ENCODE data around the gene RASD1. TPM values are rescaled to one million over a fixed set of nuclear protein-coding genes. Genes with fewer than 3 reads are reported as not detected.

RASD1 gene
- total and polyA plus RNA-seq, 2 experiments from 2014 or later = 3.6 to 3.7 TPM

- no peak for TF ChIP-seq CTCF (conservative IDR thresholded peaks at IDR 0.05; ENCODE audit: low read depth in 2 of 2)
These were observed 24.5 kb upstream of the RASD1 start (continued) for GRCh38 chr17:17520599-17521232.

GRCh38 chr17:17519886-17520285 lies 23.7 kb upstream of the RASD1 start:
- no peak overlapping the region for H3K4me3 Mint-ChIP-seq
- ATAC-seq (no peak), DNase-seq (ENCODE audit: low spot score) (no peak)
- peaks cover 16% of the 10 kb centered on the region for H3K4me1 ChIP-seq (ENCODE audit: insufficient read depth)
- H3K36me3 Mint-ChIP-seq (ENCODE audit: low read depth) = no peaks in the 10 kb centered on the region; the same call in 2 of the 3 replicates
- H3K36me3 ChIP-seq (ENCODE audit: insufficient read depth) = no peaks in the 10 kb centered on the region
- H3K27ac ChIP-seq (ENCODE audit: low read depth) = no peak overlapping the region
- H3K27me3 ChIP-seq (ENCODE audit: insufficient read depth) = no peaks in the 10 kb centered on the region
- H3F3A ChIP-seq (replicated peaks; ENCODE audit: low read depth) = 0 out of 2 replicates have a peak, but pooled peaks cover 3% of the 10 kb centered on the region
- peaks cover 12% of the 10 kb centered on the region for H3K27me3 Mint-ChIP-seq (ENCODE audit: insufficient read depth, low read depth, poor library complexity)
- peaks cover 39% of the 10 kb centered on the region for H3K4me1 Mint-ChIP-seq
- H2AFZ ChIP-seq = no peak overlapping the region
- H3K9me2 ChIP-seq (ENCODE audit: insufficient read depth) = no peaks in the 10 kb centered on the region
- H3K4me3 ChIP-seq = no peak overlapping the region
- H3K9me3 Mint-ChIP-seq = peaks cover under 1% of the 10 kb centered on the region; the same call in 2 of the 3 replicates
- no peaks in the 10 kb centered on the region for H3K79me2 ChIP-seq (replicated peaks; ENCODE audit: insufficient read depth)
- H3K4me2 ChIP-seq = no peak overlapping the region
- H4K20me1 ChIP-seq (replicated peaks; ENCODE audit: insufficient read depth) = no peaks in the 10 kb centered on the region
- H3K27ac Mint-ChIP-seq = no peak overlapping the region
- no peak for TF ChIP-seq EZH2 (IDR thresholded peaks at IDR 0.05; ENCODE audit: low read depth, unreplicated experiment)
- TF ChIP-seq, protein P1, sequence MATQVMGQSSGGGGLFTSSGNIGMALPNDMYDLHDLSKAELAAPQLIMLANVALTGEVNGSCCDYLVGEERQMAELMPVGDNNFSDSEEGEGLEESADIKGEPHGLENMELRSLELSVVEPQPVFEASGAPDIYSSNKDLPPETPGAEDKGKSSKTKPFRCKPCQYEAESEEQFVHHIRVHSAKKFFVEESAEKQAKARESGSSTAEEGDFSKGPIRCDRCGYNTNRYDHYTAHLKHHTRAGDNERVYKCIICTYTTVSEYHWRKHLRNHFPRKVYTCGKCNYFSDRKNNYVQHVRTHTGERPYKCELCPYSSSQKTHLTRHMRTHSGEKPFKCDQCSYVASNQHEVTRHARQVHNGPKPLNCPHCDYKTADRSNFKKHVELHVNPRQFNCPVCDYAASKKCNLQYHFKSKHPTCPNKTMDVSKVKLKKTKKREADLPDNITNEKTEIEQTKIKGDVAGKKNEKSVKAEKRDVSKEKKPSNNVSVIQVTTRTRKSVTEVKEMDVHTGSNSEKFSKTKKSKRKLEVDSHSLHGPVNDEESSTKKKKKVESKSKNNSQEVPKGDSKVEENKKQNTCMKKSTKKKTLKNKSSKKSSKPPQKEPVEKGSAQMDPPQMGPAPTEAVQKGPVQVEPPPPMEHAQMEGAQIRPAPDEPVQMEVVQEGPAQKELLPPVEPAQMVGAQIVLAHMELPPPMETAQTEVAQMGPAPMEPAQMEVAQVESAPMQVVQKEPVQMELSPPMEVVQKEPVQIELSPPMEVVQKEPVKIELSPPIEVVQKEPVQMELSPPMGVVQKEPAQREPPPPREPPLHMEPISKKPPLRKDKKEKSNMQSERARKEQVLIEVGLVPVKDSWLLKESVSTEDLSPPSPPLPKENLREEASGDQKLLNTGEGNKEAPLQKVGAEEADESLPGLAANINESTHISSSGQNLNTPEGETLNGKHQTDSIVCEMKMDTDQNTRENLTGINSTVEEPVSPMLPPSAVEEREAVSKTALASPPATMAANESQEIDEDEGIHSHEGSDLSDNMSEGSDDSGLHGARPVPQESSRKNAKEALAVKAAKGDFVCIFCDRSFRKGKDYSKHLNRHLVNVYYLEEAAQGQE (IDR thresholded peaks at IDR 0.05; ENCODE audit: unreplicated experiment) = no peak
- TF ChIP-seq, protein P2, sequence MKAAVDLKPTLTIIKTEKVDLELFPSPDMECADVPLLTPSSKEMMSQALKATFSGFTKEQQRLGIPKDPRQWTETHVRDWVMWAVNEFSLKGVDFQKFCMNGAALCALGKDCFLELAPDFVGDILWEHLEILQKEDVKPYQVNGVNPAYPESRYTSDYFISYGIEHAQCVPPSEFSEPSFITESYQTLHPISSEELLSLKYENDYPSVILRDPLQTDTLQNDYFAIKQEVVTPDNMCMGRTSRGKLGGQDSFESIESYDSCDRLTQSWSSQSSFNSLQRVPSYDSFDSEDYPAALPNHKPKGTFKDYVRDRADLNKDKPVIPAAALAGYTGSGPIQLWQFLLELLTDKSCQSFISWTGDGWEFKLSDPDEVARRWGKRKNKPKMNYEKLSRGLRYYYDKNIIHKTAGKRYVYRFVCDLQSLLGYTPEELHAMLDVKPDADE (IDR thresholded peaks at IDR 0.05) = no peak
- no peak for TF ChIP-seq JUNB (IDR thresholded peaks at IDR 0.05; ENCODE audit: unreplicated experiment)
- TF ChIP-seq ZNF331 (CRISPR knock-in tag; IDR thresholded peaks at IDR 0.05; ENCODE audit: low read depth) = no peak
- TF ChIP-seq, protein P3, sequence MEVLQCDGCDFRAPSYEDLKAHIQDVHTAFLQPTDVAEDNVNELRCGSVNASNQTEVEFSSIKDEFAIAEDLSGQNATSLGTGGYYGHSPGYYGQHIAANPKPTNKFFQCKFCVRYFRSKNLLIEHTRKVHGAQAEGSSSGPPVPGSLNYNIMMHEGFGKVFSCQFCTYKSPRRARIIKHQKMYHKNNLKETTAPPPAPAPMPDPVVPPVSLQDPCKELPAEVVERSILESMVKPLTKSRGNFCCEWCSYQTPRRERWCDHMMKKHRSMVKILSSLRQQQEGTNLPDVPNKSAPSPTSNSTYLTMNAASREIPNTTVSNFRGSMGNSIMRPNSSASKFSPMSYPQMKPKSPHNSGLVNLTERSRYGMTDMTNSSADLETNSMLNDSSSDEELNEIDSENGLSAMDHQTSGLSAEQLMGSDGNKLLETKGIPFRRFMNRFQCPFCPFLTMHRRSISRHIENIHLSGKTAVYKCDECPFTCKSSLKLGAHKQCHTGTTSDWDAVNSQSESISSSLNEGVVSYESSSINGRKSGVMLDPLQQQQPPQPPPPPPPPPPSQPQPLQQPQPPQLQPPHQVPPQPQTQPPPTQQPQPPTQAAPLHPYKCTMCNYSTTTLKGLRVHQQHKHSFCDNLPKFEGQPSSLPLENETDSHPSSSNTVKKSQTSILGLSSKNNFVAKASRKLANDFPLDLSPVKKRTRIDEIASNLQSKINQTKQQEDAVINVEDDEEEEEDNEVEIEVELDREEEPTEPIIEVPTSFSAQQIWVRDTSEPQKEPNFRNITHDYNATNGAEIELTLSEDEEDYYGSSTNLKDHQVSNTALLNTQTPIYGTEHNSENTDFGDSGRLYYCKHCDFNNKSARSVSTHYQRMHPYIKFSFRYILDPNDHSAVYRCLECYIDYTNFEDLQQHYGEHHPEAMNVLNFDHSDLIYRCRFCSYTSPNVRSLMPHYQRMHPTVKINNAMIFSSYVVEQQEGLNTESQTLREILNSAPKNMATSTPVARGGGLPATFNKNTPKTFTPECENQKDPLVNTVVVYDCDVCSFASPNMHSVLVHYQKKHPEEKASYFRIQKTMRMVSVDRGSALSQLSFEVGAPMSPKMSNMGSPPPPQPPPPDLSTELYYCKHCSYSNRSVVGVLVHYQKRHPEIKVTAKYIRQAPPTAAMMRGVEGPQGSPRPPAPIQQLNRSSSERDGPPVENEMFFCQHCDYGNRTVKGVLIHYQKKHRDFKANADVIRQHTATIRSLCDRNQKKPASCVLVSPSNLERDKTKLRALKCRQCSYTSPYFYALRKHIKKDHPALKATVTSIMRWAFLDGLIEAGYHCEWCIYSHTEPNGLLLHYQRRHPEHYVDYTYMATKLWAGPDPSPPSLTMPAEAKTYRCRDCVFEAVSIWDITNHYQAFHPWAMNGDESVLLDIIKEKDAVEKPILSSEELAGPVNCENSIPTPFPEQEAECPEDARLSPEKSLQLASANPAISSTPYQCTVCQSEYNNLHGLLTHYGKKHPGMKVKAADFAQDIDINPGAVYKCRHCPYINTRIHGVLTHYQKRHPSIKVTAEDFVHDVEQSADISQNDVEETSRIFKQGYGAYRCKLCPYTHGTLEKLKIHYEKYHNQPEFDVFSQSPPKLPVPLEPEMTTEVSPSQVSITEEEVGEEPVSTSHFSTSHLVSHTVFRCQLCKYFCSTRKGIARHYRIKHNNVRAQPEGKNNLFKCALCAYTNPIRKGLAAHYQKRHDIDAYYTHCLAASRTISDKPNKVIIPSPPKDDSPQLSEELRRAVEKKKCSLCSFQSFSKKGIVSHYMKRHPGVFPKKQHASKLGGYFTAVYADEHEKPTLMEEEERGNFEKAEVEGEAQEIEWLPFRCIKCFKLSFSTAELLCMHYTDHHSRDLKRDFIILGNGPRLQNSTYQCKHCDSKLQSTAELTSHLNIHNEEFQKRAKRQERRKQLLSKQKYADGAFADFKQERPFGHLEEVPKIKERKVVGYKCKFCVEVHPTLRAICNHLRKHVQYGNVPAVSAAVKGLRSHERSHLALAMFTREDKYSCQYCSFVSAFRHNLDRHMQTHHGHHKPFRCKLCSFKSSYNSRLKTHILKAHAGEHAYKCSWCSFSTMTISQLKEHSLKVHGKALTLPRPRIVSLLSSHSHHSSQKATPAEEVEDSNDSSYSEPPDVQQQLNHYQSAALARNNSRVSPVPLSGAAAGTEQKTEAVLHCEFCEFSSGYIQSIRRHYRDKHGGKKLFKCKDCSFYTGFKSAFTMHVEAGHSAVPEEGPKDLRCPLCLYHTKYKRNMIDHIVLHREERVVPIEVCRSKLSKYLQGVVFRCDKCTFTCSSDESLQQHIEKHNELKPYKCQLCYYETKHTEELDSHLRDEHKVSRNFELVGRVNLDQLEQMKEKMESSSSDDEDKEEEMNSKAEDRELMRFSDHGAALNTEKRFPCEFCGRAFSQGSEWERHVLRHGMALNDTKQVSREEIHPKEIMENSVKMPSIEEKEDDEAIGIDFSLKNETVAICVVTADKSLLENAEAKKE (CRISPR knock-in tag; IDR thresholded peaks at IDR 0.05) = no peak
- no peak for TF ChIP-seq CTCF (conservative IDR thresholded peaks at IDR 0.05; ENCODE audit: low read depth in 2 of 2)
- no peak for TF ChIP-seq POLR2AphosphoS5 (IDR thresholded peaks at IDR 0.05; ENCODE audit: low read depth)
- no peak for TF ChIP-seq EZH2phosphoT487 (IDR thresholded peaks at IDR 0.05; ENCODE audit: unreplicated experiment)
